ENCODE results near the gene KYAT1. TPM values are rescaled to one million over a fixed set of nuclear protein-coding genes. Genes with fewer than 3 reads are reported as not detected.

Gene KYAT1
- total and polyA plus RNA-seq, 2 donors from 2014 or later = 5.1 to 17.0 TPM

GRCh38 chr9:128821584-128822406 lies 60.0 kb downstream of the KYAT1 start:
- peaks cover 0 to 31% (median 10%) of the 10 kb centered on the region in 3 donors for H3K36me3 ChIP-seq (ENCODE audit: control insufficient read depth in 2 of 3, insufficient read depth in 3 of 3, low read length in 3 of 3)
- H3K9me3 ChIP-seq (ENCODE audit: control insufficient read depth in 2 of 3, insufficient read depth in 1 of 3, low read length in 3 of 3) = no peaks in the 10 kb centered on the region
- intact Hi-C loops (cut with DNase I) = no loop called here
- TF ChIP-seq CTCF (IDR thresholded peaks at IDR 0.05; ENCODE audit: borderline replicate concordance, extremely low read depth, insufficient read depth) = no peak
- H3K27me3 ChIP-seq (ENCODE audit: control insufficient read depth, insufficient read depth, low read length) = no peaks in the 10 kb centered on the region
- H3K9ac ChIP-seq (ENCODE audit: low read length in 3 of 3) = no peak overlapping the region
- no peak overlapping the region for H3K27ac ChIP-seq (ENCODE audit: low read depth in 2 of 2, low read length in 2 of 2)
- no peak for FAIRE-seq
- no peak overlapping the region for H3K4me3 ChIP-seq (ENCODE audit: low read length in 3 of 3)
- no peak for DNase-seq
- peaks cover 0 to 12% (median 4%) of the 10 kb centered on the region in 3 donors for H3K4me1 ChIP-seq (ENCODE audit: control insufficient read depth in 2 of 3, insufficient read depth in 2 of 3, low read depth in 1 of 3, low read length in 3 of 3)

- TF ChIP-seq CTCF (IDR thresholded peaks at IDR 0.05; ENCODE audit: borderline replicate concordance, extremely low read depth, insufficient read depth) = no peak
- H3K9ac ChIP-seq (ENCODE audit: low read length in 3 of 3) = no peak overlapping the region
- peaks cover 0 to 24% (median 7%) of the 10 kb centered on the region in 3 donors for H3K36me3 ChIP-seq (ENCODE audit: control insufficient read depth in 2 of 3, insufficient read depth in 3 of 3, low read length in 3 of 3)
- FAIRE-seq (no peak), DNase-seq (peak in 1 of 5 donors; percentile 66)
- H3K27me3 ChIP-seq (ENCODE audit: control insufficient read depth, insufficient read depth, low read length) = no peaks in the 10 kb centered on the region
- no peaks in the 10 kb centered on the region for H3K9me3 ChIP-seq (ENCODE audit: control insufficient read depth in 2 of 3, insufficient read depth in 1 of 3, low read length in 3 of 3)
- peaks cover 0 to 12% (median 4%) of the 10 kb centered on the region in 3 donors for H3K4me1 ChIP-seq (ENCODE audit: control insufficient read depth in 2 of 3, insufficient read depth in 2 of 3, low read depth in 1 of 3, low read length in 3 of 3)
- no peak overlapping the region for H3K27ac ChIP-seq (ENCODE audit: low read depth in 2 of 2, low read length in 2 of 2)
- intact Hi-C loops (cut with DNase I) = no loop called here
- no peak overlapping the region for H3K4me3 ChIP-seq (ENCODE audit: low read length in 3 of 3)
These were observed 60.8 kb downstream of the KYAT1 start for GRCh38 chr9:128820665-128821583.

GRCh38 chr9:128819716-128820664 lies 61.8 kb downstream of the KYAT1 start:
- no peak overlapping the region for H3K9ac ChIP-seq (ENCODE audit: low read length in 3 of 3)
- peak overlapping the region in 2 of 3 donors; percentile 39 to 69 for H3K4me3 ChIP-seq (ENCODE audit: low read length in 3 of 3)
- H3K36me3 ChIP-seq (ENCODE audit: control insufficient read depth in 2 of 3, insufficient read depth in 3 of 3, low read length in 3 of 3) = peaks cover 0 to 15% (median 2%) of the 10 kb centered on the region in 3 donors
- no peak overlapping the region for H3K27ac ChIP-seq (ENCODE audit: low read depth in 2 of 2, low read length in 2 of 2)
- no peak for TF ChIP-seq CTCF (IDR thresholded peaks at IDR 0.05; ENCODE audit: borderline replicate concordance, extremely low read depth, insufficient read depth)
- DNase-seq (peak in 3 of 5 donors; percentile 40 to 76 (median 66)), FAIRE-seq (no peak)
- no peaks in the 10 kb centered on the region for H3K27me3 ChIP-seq (ENCODE audit: control insufficient read depth, insufficient read depth, low read length)
- peaks cover 0 to 12% (median 4%) of the 10 kb centered on the region in 3 donors for H3K4me1 ChIP-seq (ENCODE audit: control insufficient read depth in 2 of 3, insufficient read depth in 2 of 3, low read depth in 1 of 3, low read length in 3 of 3)
- no peaks in the 10 kb centered on the region for H3K9me3 ChIP-seq (ENCODE audit: control insufficient read depth in 2 of 3, insufficient read depth in 1 of 3, low read length in 3 of 3)
- intact Hi-C loops (cut with DNase I) = no loop called here
